ENCODE measurements around the gene PLCL2.
"Not testable (repeated sequence)": the region's sequence is repeated elsewhere in the genome, so short reads cannot be mapped to it uniquely, and the experiment has no call there.

The PLCL2 gene

GRCh38 chr3:17120115-17120514, 235.4 kb downstream of the PLCL2 start:
- no peak overlapping the region for H3K27ac ChIP-seq
- TF ChIP-seq CTCF (IDR thresholded peaks at IDR 0.05) (no peak), ZFX (IDR thresholded peaks at IDR 0.05; ENCODE audit: borderline replicate concordance) (no peak)

DNA sequence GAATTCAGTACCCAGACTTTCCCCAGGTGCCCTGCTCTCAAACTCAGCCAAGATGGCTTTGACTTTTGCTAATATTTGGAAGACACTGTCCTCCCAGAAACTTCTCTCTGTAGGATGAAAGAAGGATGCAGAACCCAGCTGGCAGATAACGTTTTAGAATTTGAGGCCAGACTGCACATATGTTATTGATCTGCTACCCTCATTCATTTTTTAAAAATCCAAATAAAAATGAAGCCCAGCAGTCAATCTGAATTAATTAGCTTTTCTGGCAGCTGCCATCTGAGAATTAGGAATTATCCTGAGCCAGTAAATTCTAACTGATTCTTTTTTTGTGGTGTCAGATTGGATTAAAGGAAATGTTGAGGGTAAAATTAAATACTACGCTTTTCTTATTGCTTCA, 236.6 kb downstream of the PLCL2 start:
- TF ChIP-seq ZFX (IDR thresholded peaks at IDR 0.05; ENCODE audit: borderline replicate concordance) = no peak
- TF ChIP-seq CTCF (IDR thresholded peaks at IDR 0.05) = no peak
- H3K27ac ChIP-seq = no peak overlapping the region

DNA sequence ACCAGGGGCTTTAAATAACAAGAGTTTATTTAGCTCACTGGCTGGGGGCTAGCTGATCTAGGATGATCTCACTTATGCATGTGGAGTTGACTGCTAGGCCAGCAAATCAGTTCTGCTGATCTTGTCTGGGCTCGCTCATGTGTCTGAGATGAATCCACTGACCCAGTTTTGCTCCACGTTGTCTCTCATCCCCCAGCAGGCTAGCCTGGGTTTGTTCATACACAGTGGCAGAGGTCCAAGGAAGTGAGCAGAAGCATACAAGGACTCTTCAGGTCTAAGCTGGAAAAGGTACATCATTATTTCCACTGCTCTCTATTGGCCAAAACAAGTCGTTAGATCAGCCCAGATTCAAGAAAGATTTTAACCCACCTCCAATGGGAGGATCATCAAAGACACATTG, 238.0 kb downstream of the PLCL2 start:
- no peak overlapping the region for H3K27ac ChIP-seq
- no peak for TF ChIP-seq ZFX (IDR thresholded peaks at IDR 0.05; ENCODE audit: borderline replicate concordance)
- no peak for TF ChIP-seq CTCF (IDR thresholded peaks at IDR 0.05)

GRCh38 chr3:17125738-17126442, 241.1 kb downstream of the PLCL2 start:
- H3K27ac ChIP-seq = no peak overlapping the region
- TF ChIP-seq CTCF (IDR thresholded peaks at IDR 0.05) (no peak), ZFX (IDR thresholded peaks at IDR 0.05; ENCODE audit: borderline replicate concordance) (no peak)

- not testable (repeated sequence) for H3K27ac ChIP-seq
Measured at GRCh38 chr3:17128671-17129070, 243.9 kb downstream of the PLCL2 start.

GRCh38 chr3:17129556-17129955, 244.8 kb downstream of the PLCL2 start:
- no peak for TF ChIP-seq ZFX (IDR thresholded peaks at IDR 0.05; ENCODE audit: borderline replicate concordance)
- TF ChIP-seq CTCF (IDR thresholded peaks at IDR 0.05) = no peak

DNA sequence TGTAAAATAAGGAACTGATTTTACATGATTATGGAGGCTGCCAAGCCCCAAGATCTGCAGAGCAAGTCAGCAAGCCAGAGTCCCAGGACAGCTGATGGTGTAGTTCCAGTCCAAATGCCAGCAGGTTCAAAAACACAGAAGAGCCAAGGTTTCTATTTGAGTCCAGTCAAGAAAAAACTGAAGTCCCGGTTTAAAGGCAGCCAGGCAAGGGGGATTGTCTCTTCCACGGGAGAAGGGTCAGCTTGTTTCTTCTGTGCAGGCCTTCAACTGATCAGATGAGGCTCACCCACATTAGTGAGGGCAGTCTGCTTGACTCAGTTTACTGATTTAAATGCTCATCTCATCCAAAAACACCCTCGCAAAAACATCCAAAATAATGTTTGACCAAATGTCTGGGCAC, 246.2 kb downstream of the PLCL2 start:
- TF ChIP-seq CTCF (IDR thresholded peaks at IDR 0.05) (no peak), ZFX (IDR thresholded peaks at IDR 0.05; ENCODE audit: borderline replicate concordance) (no peak)
- no peak overlapping the region for H3K27ac ChIP-seq

More at GRCh38 chr3:17129556-17129955, 244.8 kb downstream of the PLCL2 start:
- no peak overlapping the region for H3K27ac ChIP-seq
